ENCODE data around the gene RBM20.
"Not testable (repeated sequence)": the region's sequence is repeated elsewhere in the genome, so short reads cannot be mapped to it uniquely, and the experiment has no call there.

The RBM20 gene

GRCh38 chr10:110625356-110625894 is 18.7 kb upstream of the RBM20 start:
- DNase-seq (ENCODE audit: low spot score) = no peak

- DNase-seq (ENCODE audit: low spot score) = no peak
Measured at GRCh38 chr10:110625951-110626855, 17.9 kb upstream of the RBM20 start.

- DNase-seq (ENCODE audit: low spot score) = no peak
Measured at GRCh38 chr10:110628161-110628560, 16.0 kb upstream of the RBM20 start.

GRCh38 chr10:110629680-110630191 is 14.4 kb upstream of the RBM20 start:
- DNase-seq (ENCODE audit: low spot score) = no peak

GRCh38 chr10:110631934-110632333 is 12.2 kb upstream of the RBM20 start:
- DNase-seq (ENCODE audit: low spot score) = no peak

GRCh38 chr10:110632591-110633215 is 11.4 kb upstream of the RBM20 start:
- DNase-seq (ENCODE audit: low spot score) = no peak

GRCh38 chr10:110634527-110635209 is 9.5 kb upstream of the RBM20 start:
- DNase-seq (ENCODE audit: low spot score) = no peak

GRCh38 chr10:110636572-110636931 is 7.6 kb upstream of the RBM20 start:
- DNase-seq (ENCODE audit: low spot score) = no peak

- no peak for DNase-seq (ENCODE audit: low spot score)
Measured at GRCh38 chr10:110636932-110637557, 7.1 kb upstream of the RBM20 start.

GRCh38 chr10:110637558-110638053 is 6.5 kb upstream of the RBM20 start:
- DNase-seq (ENCODE audit: low spot score) = no peak

GRCh38 chr10:110638319-110638718 is 5.8 kb upstream of the RBM20 start:
- DNase-seq (ENCODE audit: low spot score) = no peak

- not testable (repeated sequence) for DNase-seq (ENCODE audit: low spot score)
Measured at GRCh38 chr10:110639046-110639445, 5.1 kb upstream of the RBM20 start.

GRCh38 chr10:110639858-110640257 is 4.3 kb upstream of the RBM20 start:
- not testable (repeated sequence) for DNase-seq (ENCODE audit: low spot score)

GRCh38 chr10:110641256-110641655 is 2.9 kb upstream of the RBM20 start:
- DNase-seq (ENCODE audit: low spot score) = no peak

- DNase-seq (ENCODE audit: low spot score) = no peak
Measured at GRCh38 chr10:110642204-110643034, 1.7 kb upstream of the RBM20 start.

GRCh38 chr10:110643035-110643652 is 992 bp upstream of the RBM20 start:
- no peak for DNase-seq (ENCODE audit: low spot score)

- no peak for DNase-seq (ENCODE audit: low spot score)
Measured at GRCh38 chr10:110644598-110645462, 694 bp downstream of the RBM20 start.

- DNase-seq (ENCODE audit: low spot score) = no peak
Measured at GRCh38 chr10:110646417-110647135, 2.4 kb downstream of the RBM20 start.

GRCh38 chr10:110647136-110647430 is 2.9 kb downstream of the RBM20 start:
- DNase-seq (ENCODE audit: low spot score) = no peak
